Thyroid gland (tissue), 4 donors: Measurements from ENCODE around the gene TMEM225B.

Experiments used
- POLR2A ChIP-seq, 2 donors: fragments of 450-650 bp; IDR thresholded peaks; one replicate each; pipeline ENCODE4 v1.6.1; 2017; ENCODE audit warnings: antibody characterized with exemption in 2 of 2, mild to moderate bottlenecking in 2 of 2, moderate library complexity in 1 of 2
- TF ChIP-seq, protein P1 (sequence below), 6 experiments: fragments of 200-600 bp in 3 of 6; fragments of 450-650 bp in 3 of 6; sonication (generic) in 3 of 6; IDR thresholded peaks; one replicate each; pipeline ENCODE4 v1.5.1; 2016 to 2019; ENCODE audit warnings: antibody characterized with exemption in 6 of 6, mild to moderate bottlenecking in 2 of 6, inconsistent platforms in 1 of 6, moderate library complexity in 1 of 6

DNA sequence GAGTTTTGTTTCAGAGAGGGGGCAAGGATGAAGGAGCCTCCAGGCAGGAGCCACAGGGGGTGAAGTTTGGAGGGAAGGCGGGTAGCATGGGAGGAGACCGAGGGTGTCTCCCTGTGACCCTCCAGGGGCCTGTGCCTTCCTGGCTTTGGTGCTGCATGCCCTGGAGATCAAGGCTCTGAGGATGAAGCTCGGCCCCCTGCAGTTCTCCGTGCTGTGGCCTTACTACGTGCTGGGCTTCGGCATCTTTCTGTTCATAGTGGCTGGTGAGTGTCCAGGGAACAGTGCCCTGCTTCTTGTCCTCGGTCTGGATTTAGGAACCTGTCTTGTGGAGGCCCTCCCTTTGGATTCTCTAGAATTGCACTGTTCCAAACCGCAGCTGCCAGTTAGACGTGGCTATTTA, 9.5 kb downstream of the TMEM225B start:
- TF ChIP-seq, protein P1, sequence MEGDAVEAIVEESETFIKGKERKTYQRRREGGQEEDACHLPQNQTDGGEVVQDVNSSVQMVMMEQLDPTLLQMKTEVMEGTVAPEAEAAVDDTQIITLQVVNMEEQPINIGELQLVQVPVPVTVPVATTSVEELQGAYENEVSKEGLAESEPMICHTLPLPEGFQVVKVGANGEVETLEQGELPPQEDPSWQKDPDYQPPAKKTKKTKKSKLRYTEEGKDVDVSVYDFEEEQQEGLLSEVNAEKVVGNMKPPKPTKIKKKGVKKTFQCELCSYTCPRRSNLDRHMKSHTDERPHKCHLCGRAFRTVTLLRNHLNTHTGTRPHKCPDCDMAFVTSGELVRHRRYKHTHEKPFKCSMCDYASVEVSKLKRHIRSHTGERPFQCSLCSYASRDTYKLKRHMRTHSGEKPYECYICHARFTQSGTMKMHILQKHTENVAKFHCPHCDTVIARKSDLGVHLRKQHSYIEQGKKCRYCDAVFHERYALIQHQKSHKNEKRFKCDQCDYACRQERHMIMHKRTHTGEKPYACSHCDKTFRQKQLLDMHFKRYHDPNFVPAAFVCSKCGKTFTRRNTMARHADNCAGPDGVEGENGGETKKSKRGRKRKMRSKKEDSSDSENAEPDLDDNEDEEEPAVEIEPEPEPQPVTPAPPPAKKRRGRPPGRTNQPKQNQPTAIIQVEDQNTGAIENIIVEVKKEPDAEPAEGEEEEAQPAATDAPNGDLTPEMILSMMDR (IDR thresholded peaks at IDR 0.05) = no peak
- no peak for TF ChIP-seq POLR2A (IDR thresholded peaks at IDR 0.05)
